Breast epithelium (tissue), 4 donors: ENCODE results near the gene CCDC71L. TPM values are rescaled to one million over a fixed set of nuclear protein-coding genes. Genes with fewer than 3 reads are reported as not detected.

ENCODE experiments used
- DNase-seq, 2 donors: peaks; one replicate each; pipeline ENCODE4 v3.0.0-alpha.2; 2019; ENCODE audit warnings: low spot score in 2 of 2
- H3K27ac ChIP-seq, 2 donors: fragments of 200-600 bp; sonication (generic) in 1 of 2; one replicate each; pipeline ENCODE4 v1.5.1; 2016 to 2019; ENCODE audit warnings: mild to moderate bottlenecking in 1 of 2
- H3K27me3 ChIP-seq, 2 donors: fragments of 200-600 bp; sonication (generic) in 1 of 2; one replicate each; pipeline versions ENCODE4 v1.5.1 to v1.6.0; 2017 to 2019; ENCODE audit warnings: control low read depth in 1 of 2, mild to moderate bottlenecking in 1 of 2
- H3K36me3 ChIP-seq: fragments of 200-600 bp; one replicate; pipeline ENCODE4 v1.5.1; 2019
- H3K4me1 ChIP-seq, 2 donors: fragments of 200-600 bp; sonication (generic); one replicate each; pipeline ENCODE4 v1.5.1; 2016 to 2019; ENCODE audit warnings: control low read depth in 1 of 2
- H3K4me3 ChIP-seq, 3 donors: fragments of 200-600 bp; sonication (generic); 1 replicate in 2 of 3; 2 replicates in 1 of 3; pipeline ENCODE4 v1.5.1; 2016 to 2019; ENCODE audit warnings: mild to moderate bottlenecking in 3 of 3, moderate library complexity in 2 of 3
- H3K9me3 ChIP-seq, 2 donors: fragments of 200-600 bp; sonication (generic) in 1 of 2; one replicate each; pipeline ENCODE4 v1.5.1; 2016 to 2019; ENCODE audit warnings: control low read depth in 1 of 2
- POLR2A ChIP-seq: fragments of 450-650 bp; IDR thresholded peaks from one replicate; pipeline ENCODE4 v1.6.1; 2016; ENCODE audit warnings: antibody characterized with exemption, mild to moderate bottlenecking, moderate library complexity
- POLR2AphosphoS5 ChIP-seq, 3 donors: sonication (generic); formaldehyde crosslinking; IDR thresholded peaks; one replicate each; pipeline ENCODE4 v1.6.1; 2017; ENCODE audit warnings: antibody characterized with exemption in 3 of 3
- intact Hi-C: fragments of 100-400 bp; cut with DNase I; formaldehyde crosslinking; loops from one replicate; pipeline ENCODE4 v1.15.1; 2023; ENCODE audit warnings: low total_unique reads
- total RNA-seq, 3 donors: library from RNA; depleted of rRNA; stranded (reverse); fragments of >200 nt; gene quantifications; one replicate each; pipeline ENCODE4 v1.1.0, GENCODE V29; 2016
- TF ChIP-seq, protein P1 (sequence below), 3 donors: fragments of 450-650 bp; IDR thresholded peaks; one replicate each; pipeline ENCODE4 v1.5.1; 2016 to 2017; ENCODE audit warnings: antibody characterized with exemption in 3 of 3, mild to moderate bottlenecking in 3 of 3, moderate library complexity in 3 of 3

CCDC71L gene
- total RNA-seq, 3 donors from 2014 or later, result 29.9 to 69.4 (median 59.0) TPM

DNA sequence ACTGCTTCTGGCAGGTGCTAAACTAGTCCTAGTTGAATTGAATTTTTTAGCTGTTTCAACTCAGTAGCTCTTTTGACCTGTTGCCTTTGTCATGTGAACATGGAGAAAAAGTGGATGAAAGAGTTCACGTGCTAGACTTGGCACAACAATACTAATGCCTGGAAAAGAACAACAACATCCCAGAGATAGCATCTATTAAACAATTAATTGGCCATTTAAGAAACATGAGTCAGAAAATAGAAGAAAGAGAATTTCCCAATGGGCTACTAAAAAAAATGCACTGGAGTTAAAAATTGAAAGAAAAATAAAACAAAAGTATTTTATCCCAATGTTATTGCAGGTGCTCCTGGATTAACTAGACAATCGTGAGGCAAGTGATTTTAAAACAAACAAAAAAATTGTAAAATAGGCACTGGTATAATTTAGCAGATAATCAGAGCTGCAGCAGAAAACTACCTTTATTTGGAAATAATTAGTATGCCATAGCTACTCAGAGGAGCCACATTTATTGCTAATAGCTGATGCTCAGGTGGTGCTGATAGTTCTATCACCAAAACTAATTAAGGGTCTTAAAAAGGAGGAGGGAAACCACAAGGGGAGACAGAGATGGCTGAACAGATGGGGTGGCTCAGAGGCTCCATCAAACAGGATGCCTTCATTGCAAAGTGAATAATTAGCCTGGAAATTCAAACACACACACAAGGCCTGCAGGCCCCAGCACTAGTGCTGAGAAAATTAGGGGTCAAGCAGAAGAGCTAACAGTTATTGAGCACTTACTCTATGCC is 17.6 kb downstream of the CCDC71L start:
- H3K9me3 ChIP-seq, result no peaks in the 10 kb centered on the region
- no peak for DNase-seq
- H3K4me1 ChIP-seq, result no peaks in the 10 kb centered on the region
- H3K27me3 ChIP-seq, result no peaks in the 10 kb centered on the region
- no peak overlapping the region for H3K27ac ChIP-seq
- no peaks in the 10 kb centered on the region for H3K36me3 ChIP-seq
- H3K4me3 ChIP-seq, result no peak overlapping the region
- TF ChIP-seq POLR2AphosphoS5 (IDR thresholded peaks at IDR 0.05), result no peak
- no peak for TF ChIP-seq POLR2A
- TF ChIP-seq, protein P1, sequence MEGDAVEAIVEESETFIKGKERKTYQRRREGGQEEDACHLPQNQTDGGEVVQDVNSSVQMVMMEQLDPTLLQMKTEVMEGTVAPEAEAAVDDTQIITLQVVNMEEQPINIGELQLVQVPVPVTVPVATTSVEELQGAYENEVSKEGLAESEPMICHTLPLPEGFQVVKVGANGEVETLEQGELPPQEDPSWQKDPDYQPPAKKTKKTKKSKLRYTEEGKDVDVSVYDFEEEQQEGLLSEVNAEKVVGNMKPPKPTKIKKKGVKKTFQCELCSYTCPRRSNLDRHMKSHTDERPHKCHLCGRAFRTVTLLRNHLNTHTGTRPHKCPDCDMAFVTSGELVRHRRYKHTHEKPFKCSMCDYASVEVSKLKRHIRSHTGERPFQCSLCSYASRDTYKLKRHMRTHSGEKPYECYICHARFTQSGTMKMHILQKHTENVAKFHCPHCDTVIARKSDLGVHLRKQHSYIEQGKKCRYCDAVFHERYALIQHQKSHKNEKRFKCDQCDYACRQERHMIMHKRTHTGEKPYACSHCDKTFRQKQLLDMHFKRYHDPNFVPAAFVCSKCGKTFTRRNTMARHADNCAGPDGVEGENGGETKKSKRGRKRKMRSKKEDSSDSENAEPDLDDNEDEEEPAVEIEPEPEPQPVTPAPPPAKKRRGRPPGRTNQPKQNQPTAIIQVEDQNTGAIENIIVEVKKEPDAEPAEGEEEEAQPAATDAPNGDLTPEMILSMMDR (IDR thresholded peaks at IDR 0.05), result no peak
- intact Hi-C loops, result no loop called here

DNA sequence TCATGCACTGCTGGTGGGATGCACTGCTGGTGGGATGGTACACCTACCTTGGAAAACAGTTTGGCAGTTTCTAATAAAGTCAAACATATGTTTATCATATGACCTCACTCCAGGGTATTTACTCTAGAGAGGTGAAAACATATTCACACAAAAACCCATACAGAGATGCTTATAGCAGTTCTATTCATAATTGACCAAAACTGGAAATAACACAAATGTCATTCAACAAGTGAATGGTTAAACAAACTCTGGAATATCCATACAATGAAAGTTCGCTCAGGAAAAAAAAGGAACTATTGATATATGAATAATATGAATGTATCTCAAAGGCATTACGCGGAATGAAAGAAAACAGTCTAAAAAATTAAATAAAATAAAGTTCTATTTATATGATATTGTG is 19.5 kb downstream of the CCDC71L start:
- no peak overlapping the region for H3K4me3 ChIP-seq
- TF ChIP-seq POLR2AphosphoS5 (IDR thresholded peaks at IDR 0.05), result no peak
- no peak overlapping the region for H3K27ac ChIP-seq
- DNase-seq, result no peak
- H3K36me3 ChIP-seq, result no peaks in the 10 kb centered on the region
- no peaks in the 10 kb centered on the region for H3K4me1 ChIP-seq
- H3K27me3 ChIP-seq, result no peaks in the 10 kb centered on the region
- H3K9me3 ChIP-seq, result no peaks in the 10 kb centered on the region
- intact Hi-C loops, result loop anchor here (2.0 kb wide), 1 partner anchor 47 kb away; no protein-coding TSS in a partner anchor

DNA sequence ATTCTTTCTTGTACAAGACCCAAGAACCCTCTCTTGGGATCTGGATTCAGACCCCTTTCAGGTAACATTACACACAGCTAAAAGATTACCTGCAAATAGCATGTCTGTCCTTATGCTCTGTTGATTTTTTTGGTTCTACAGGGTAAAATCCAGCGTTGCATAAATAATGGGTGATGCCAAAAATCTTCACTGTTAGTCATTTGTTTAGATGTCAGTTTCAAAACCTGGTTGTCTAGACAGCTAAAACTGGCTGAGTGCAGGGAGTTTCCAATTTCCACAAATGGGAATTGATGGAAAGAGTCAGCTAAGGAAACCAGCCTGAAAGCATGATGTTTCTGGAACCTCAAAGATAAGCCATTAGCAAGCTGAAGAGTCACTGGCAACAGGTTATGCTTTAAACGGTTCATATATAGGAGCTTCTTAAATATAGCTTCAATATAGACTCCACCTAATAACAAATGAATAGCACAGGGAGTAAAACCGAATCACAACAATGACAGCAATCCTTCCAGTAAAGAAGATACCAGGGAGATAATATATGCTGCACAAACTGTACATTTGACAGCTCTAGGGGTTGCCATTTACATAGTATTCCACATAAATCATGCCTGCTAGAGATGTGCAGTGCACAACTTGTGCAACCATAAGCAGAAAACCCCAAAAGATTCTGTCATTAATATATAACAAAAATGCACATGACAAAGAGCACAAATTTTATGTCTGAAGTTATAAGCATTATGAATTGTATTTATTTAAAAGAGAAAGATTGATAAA is 20.4 kb downstream of the CCDC71L start:
- TF ChIP-seq, protein P1 (IDR thresholded peaks at IDR 0.05), result no peak
- TF ChIP-seq POLR2AphosphoS5 (IDR thresholded peaks at IDR 0.05) (no peak), POLR2A (no peak)
- Histone ChIP-seq H3K9me3 (no peaks in the 10 kb centered on the region), H3K4me1 (no peaks in the 10 kb centered on the region), H3K27me3 (no peaks in the 10 kb centered on the region), H3K4me3 (no peak overlapping the region), H3K36me3 (no peaks in the 10 kb centered on the region), H3K27ac (no peak overlapping the region)
- intact Hi-C loops, result loop anchor here (2.0 kb wide), 1 partner anchor 46 kb away; no protein-coding TSS in a partner anchor
- no peak for DNase-seq

DNA sequence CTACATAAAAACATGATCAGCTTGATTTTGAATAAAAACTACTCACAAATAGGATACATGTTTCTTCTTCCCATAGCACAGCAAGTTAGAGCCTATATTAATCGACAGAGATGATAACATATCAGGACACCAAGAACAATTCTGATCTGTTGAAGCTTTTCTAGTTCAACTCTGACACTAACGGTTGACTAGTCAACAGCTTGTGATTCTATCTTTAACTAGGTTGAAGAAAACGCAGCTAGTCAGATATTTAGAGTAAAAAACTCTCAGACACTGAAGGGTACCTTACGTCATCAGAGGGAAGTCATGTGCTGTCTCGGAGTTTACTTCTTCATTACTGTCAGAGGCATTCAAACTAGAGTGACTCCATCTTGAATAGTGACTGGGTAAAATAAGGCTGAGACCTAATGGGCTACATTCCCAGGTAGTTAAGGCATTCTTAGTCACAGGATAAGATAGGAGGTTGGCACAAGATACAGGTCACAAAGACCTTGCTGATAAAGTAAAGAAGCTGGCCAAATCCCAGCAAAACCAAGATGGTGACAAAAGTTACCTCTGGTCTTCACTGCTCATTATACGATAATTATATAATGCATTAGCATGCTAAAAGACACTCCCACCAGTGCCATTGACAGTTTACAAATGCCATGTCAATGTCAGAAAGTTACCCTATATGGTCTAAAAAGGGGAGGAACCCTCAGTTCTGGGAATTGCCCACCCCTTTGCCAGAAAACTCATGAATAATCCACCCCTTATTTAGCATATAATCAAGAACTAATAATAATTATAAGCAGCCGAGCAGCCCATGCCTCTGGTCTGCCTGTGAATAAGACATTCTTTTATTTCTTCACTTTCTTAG is 21.3 kb downstream of the CCDC71L start:
- DNase-seq, result no peak
- Histone ChIP-seq H3K4me1 (no peaks in the 10 kb centered on the region), H3K9me3 (no peaks in the 10 kb centered on the region), H3K4me3 (no peak overlapping the region), H3K27me3 (no peaks in the 10 kb centered on the region), H3K27ac (no peak overlapping the region), H3K36me3 (no peaks in the 10 kb centered on the region)
- TF ChIP-seq, protein P1 (IDR thresholded peaks at IDR 0.05), result no peak
- TF ChIP-seq POLR2A (no peak), POLR2AphosphoS5 (IDR thresholded peaks at IDR 0.05) (no peak)
- intact Hi-C loops, result loop anchor here (2.0 kb wide), 1 partner anchor 45 kb away; no protein-coding TSS in a partner anchor

DNA sequence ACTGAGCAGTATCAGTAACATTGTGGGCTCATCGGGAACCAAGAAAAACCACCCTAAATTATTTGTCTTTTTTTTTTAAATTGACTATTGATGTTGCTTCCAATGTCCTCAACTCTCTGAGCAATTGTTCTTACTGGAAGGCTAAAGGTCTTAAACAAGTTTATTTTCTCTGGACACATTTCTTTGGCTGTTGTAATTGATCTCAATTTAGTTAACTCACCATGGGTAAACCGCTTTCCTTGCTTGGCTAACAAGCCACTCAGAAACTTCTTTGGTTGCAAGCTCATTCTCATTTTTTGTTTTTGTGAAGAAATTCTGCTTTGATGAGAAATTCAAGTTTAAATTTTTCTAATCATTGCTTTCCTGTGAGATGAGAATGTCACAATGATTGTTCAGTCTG is 25.5 kb downstream of the CCDC71L start:
- H3K9me3 ChIP-seq, result no peaks in the 10 kb centered on the region
- intact Hi-C loops, result no loop called here
- TF ChIP-seq, protein P1 (IDR thresholded peaks at IDR 0.05), result no peak
- TF ChIP-seq POLR2AphosphoS5 (IDR thresholded peaks at IDR 0.05) (no peak), POLR2A (no peak)
- H3K27ac ChIP-seq, result no peak overlapping the region
- H3K4me1 ChIP-seq, result no peaks in the 10 kb centered on the region
- H3K36me3 ChIP-seq, result no peaks in the 10 kb centered on the region
- no peaks in the 10 kb centered on the region for H3K27me3 ChIP-seq
- H3K4me3 ChIP-seq, result no peak overlapping the region
- no peak for DNase-seq
